GM19035 (cell line): ENCODE data around the gene CCDC177.

Source experiments
- ATAC-seq: cut with Tn5 transposase; IDR thresholded peaks from one replicate; pipeline ENCODE4 v1.9.1; 2021; ENCODE audit not compliant: unreplicated experiment

The CCDC177 gene

GRCh38 chr14:69574263-69574953, at the start of gene CCDC177:
Gene CCDC177, minus strand, starts transcription at chr14:69574871. Its CDS starts 1,249 bp downstream, at chr14:69573622.
- peak; percentile 52 for ATAC-seq

- ATAC-seq, result no peak
These were observed 49.5 kb upstream of the CCDC177 start for GRCh38 chr14:69624136-69624535.

GRCh38 chr14:69620981-69621380, 46.3 kb upstream of the CCDC177 start:
- no peak for ATAC-seq

DNA sequence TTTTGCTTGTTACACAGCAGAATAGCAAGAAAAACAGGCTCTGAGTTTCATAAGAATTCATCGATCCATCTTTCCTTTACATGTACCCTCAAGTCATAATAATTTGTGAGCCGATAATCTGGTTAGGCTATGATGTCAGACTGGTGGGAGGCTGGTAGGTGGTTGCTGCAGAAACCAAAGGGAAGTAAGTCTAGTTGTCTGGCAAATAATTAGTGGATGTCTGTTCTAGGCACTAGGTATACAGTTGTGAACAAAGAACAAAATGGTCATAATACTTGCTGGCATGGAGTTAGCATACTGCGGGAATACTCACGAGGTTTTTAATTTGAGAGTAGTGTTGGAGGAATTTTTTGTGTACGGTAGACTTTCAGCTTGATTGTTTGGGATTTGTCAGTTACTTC, 45.5 kb upstream of the CCDC177 start:
- ATAC-seq, result no peak

GRCh38 chr14:69619012-69619411, 44.3 kb upstream of the CCDC177 start:
- ATAC-seq, result no peak

GRCh38 chr14:69617796-69618195, 43.1 kb upstream of the CCDC177 start:
- no peak for ATAC-seq

DNA sequence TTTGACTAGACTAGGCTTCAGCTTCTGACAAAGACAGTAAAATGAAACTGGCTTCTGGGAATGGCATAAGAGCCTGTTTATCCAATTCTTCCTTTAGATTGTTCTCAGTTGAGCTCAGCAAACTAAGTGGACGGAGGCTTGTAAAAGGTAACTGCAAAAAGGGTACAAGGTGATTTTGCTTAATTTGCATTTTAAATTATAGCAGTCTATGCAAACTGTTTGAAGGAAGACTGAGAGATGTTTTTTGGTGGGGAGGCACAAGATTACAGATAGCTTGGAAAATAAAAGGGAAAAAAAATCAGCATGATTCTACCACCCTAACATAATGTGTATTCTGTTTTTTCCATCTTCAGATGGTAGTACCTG, 41.7 kb upstream of the CCDC177 start:
- no peak for ATAC-seq

DNA sequence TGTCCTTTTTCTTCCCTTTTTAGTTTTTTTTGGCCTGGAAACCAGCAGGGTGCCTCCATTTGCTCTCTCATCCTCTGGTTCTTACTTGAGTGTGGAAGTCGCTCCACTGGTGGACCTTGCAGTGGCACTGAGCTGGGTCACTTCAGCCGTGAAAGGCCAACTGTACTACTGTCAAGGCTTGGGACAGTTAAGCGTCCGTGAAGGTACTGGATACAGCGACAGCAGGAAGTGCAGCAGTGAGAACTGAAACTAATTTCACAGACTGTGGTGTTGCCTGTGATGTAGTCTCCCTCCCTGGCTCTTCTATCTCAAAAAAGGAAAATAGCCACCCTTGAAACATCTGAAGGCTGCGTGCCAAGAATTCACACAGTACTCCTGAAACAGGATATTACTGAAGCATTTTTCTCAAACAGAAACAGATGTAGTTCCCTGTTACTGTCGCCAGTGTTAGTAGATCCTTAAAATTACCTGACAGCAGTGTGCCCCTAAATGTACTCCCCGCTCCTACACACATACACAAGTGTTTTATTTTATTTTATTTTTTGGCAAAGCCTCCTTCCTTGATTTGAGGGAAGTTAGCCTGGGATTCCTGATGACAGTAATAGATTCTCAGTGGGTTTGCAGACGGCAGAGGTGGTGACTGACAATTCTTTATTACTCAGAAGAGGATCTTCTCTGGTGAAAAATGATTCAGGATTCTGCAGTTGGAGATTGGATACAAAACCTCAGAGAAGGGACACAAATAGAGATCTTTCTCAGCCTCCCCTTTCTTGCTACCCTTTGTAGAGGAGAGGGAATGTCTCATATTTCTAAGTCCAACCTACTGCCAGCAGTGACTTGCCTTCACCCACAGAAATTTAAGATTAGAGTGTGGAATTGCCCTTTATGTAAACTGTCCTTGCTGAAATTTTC, 41.1 kb upstream of the CCDC177 start:
- peak; percentile 47 for ATAC-seq

DNA sequence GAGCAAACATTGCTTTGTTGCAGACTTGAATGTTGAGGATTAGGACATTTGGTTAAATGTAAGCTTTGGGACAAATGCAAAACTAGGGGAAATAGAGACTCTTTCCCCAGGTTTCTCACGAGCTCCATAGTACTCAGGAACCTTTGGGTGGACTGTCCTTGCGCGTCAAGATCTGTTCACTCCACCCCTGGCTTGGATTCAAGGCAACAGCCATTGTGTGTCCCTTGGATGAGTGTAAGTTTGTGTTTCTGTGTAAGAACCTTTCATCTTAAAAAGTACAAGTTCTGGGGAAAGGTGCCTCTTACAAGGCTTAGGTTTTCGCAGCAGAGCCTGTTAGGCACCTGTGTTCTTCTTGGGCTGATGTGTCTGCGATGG, 40.4 kb upstream of the CCDC177 start:
- ATAC-seq, result no peak

DNA sequence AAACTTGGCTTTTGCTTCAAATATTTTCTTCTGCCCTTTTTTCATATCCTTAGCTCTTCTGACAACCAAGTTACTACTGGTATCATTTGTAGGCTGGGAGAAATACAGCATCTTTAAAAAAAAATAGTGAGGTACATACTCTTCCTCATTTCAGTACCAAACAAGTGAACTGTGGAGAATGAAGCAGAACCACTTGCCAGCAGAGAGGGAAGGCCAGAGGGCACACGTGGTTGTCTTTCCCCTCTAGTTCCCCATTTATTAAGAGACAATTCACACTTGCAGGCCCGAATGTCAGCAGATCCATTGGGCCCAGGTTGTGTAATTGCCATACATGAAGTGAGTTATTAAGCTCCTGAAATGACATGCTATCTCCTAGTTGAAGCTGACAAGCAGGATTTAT, 39.9 kb upstream of the CCDC177 start:
- no peak for ATAC-seq

DNA sequence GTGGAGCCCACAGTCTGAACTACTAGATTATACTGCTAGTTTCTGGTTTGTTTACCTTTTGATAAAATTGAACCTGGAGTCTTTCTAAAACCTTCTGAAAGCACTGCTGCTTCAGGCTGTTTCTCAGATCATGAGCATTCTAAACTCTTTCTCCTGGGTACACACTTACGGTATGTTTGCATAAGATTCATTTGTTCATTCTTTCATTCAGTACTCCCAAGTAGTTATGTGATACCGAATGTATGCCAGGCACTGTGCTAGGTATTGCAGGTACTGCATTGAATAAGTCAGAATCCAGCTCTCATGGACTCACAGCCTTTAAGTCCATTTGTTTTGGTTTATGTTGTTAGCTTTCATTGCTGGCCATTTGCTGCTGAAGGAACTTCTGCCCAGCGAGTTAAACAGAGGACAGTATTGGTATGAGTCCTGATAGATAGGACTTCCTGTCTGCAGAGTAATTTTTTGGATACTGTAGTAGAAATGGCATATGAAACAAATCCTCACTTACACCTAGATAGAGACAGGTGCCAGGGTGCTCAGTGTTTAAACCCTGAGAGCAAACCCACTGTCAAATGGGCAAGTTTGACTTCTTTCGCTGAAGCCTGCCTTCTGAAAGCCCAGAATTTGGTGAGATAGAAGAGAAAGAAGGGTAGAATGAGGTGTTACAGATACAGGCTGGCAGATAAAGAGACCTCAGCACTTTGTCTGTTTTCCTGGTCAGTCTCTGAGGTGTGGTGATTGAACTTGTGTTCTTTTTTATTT, 38.8 kb upstream of the CCDC177 start:
- no peak for ATAC-seq

- no peak for ATAC-seq
These were observed 38.1 kb upstream of the CCDC177 start for GRCh38 chr14:69612783-69613130.

DNA sequence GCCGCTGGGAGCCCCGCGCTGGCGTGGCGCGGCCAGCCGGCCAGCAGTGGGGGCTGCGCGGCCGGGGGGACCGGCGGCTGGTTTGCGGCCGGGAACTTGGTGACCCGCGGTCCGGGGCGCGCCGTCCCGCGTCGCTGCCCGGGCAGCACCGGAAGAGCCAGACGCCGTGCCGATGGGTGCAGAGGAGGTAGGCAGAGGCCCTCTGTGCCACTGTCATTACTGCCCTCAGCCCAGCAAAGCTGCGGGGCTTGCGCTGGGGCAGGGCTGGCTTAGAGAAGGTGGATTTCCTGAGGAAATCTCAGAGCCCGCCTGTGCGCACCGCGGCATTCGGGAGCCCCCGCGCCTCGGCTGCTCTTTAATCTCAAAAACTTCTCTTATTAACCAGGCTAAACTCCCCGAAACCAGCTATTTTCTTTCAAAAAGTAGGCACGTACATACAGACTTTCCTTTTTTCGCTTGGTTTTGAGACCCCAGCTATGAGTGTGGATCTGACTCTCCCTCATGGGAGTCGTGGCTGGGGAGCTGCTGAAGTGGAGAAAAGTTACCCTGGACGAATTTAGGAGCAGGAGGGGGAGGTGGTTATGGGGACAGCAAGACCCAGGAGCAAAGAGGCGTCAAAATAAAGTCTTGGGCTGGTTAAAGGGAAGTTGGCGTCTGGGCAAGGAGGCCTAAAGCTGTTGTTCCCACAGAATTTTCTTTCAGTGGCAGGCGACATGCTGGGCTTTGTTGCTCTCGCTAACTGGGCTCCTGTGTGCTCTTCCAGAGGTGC, 37.5 kb upstream of the CCDC177 start:
- peak; percentile 13 for ATAC-seq

- ATAC-seq, result peak; percentile 59
These were observed 36.7 kb upstream of the CCDC177 start, which contains the start of gene SUSD6 for GRCh38 chr14:69611172-69612013. Gene SUSD6, plus strand, starts transcription at chr14:69611596. Its CDS starts 46,997 bp downstream, at chr14:69658593.

- ATAC-seq, result no peak
These were observed 36.2 kb upstream of the CCDC177 start for GRCh38 chr14:69610874-69611171.

- ATAC-seq, result no peak
These were observed 35.6 kb upstream of the CCDC177 start for GRCh38 chr14:69610020-69610873.

- ATAC-seq, result no peak
These were observed 31.9 kb upstream of the CCDC177 start for GRCh38 chr14:69606258-69607184.

DNA sequence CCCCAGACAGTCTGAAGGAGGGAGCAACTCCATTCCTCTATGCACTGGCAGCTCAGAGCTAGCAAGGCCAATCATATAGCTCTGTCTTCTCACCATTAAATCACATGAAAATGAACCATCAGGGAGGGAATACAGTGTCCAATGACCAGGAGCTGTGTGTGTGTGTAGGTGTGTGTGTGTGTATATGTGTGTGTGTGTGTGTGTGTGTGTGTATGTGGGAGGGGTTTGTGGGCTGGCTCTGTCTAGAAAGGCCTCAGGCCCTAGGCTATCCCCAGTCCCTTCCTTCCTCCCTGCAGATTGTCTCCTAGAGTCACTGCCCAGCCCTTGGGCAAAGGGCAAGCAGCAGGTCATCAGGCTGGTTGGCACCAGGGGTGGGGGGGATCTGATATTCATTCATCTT, 31.1 kb upstream of the CCDC177 start:
- ATAC-seq, result no peak
